Pons (tissue), 1 donor: ENCODE measurements around the gene UPF2.
"Not testable (repeated sequence)": the region's sequence is repeated elsewhere in the genome, so short reads cannot be mapped to it uniquely, and the experiment has no call there.

ENCODE experiments used
- DNase-seq: peaks from one replicate; pipeline ENCODE4 v3.0.0-alpha.2; 2016; ENCODE audit warnings: low spot score

The UPF2 gene

DNA sequence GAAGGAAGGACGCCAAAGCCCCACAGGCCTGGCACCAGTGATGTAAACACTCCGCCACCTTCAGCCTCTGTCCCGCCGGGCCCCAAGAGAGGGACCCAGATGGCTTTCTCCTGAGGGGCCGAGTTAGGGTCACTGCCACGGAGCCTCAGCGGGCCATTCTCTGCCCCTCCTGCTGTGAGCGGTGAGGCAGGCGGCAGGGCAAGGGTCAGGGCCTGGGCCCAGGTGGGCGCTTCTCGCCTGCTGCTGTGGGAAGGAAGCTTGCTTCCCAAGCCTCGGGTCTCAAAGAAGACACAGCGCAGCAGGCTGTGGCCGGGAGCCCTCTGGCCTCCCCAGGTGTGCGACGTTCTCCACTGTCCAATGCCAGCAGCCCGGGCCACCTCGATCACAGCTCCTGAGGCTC is 134.7 kb downstream of the UPF2 start:
- DNase-seq, result no peak

DNA sequence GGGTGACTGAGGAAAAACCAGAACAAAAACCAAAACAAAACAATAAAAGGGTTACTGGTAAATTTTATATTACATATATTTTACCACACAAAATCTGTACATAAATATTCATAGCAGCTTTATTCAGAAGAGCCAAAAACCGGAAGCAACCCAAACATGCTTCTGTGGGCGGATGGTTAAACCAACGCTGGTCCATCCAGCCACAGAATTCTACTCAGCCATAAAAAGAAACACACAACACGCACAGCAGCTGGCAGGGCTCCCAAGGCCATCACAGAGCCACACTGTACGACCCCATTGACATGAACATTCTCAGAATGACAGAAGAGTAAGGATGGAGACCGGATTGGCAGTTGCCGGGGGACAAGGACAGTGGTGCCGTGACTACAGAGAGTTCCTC is 135.9 kb downstream of the UPF2 start:
- DNase-seq, result no peak

DNA sequence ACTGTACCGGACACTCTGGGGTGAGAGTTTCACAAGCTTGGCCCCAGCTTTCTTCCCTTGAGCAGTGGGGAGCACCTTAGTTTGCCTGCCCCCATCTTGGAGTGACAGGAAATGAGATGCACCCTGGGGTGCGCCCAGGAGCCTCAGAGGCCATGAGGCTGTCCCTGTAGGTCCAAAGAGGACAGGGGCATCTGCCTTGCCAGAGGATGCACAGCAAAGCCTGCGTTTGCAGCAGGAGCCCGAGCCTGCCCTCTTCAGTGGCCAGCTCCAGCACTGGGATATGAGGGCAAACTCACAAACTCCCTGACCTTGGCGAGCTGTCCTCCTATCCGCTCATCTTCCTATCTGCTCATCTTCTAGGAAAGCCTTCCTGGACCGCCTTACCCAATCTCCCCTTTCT is 140.0 kb downstream of the UPF2 start:
- no peak for DNase-seq

GRCh38 chr10:11901833-11902475 is 140.7 kb downstream of the UPF2 start:
- DNase-seq, result no peak

- DNase-seq, result no peak
These were observed 141.2 kb downstream of the UPF2 start for GRCh38 chr10:11901454-11901832.

DNA sequence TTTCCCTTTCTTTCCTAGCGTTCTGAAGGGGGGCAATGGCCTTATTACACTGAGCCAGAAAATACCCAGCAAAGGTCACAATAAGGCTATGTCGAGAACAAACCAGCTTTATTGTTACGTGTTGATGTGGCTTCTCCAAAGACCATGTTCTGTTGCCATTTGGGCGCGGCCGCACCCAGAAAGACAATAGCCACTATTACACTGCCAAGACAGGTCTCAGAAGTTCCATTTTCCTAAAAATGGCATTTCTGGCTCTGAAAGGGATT is 141.6 kb downstream of the UPF2 start:
- no peak for DNase-seq

- DNase-seq, result no peak
These were observed 143.3 kb downstream of the UPF2 start for GRCh38 chr10:11899067-11899876.

GRCh38 chr10:11898372-11899066 is 144.1 kb downstream of the UPF2 start:
- no peak for DNase-seq

- no peak for DNase-seq
These were observed 144.6 kb downstream of the UPF2 start for GRCh38 chr10:11898033-11898371.

DNA sequence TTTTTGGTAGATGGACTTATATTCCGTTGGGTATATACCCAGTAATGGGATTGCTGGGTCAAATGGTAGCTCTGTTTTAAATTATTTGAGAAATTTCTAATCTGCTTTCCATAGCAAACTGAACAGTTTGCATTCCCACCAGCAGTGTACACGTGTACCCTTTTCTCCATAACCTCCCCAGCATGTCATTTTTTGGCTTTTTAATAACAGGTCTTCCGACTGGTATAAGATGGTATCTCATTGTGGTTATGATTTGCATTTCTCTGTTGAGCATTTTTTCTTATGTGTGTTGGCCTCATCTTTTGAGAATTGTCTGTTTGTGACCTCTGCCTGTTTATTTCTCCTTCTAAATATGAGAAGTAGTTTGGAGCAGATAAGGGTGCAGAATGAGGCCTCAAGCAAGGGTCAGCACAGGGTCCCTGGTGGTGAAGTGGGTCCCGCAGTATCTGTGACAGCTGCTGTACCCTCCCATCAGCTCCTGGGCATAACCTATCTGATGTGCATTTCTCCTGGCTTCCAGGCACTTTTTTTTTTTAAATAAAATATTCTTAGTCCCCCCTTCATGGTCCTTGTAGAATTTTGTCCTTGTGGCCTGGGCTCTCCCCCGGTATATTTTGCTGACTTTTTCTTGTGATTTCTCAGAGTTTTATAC is 145.9 kb downstream of the UPF2 start:
- no peak for DNase-seq

DNA sequence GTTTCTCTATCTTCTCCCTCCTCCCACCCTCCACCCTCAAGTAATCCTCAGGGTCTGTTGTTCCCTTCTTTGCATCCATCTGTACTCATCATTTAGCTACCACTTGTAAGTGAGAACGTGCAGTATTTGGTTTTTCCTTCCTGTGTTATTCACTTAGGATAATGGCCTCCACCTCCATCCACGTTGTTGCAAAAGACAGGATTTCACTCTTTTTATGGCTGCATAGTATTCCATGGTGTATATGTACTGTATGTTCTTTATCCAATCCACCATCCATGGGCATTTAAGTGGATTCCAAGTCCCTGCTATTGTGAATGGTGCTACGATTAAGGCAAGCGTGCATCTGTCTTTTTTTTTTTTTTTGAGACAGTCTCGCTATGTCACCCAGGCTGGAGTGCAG is 147.0 kb downstream of the UPF2 start:
- no peak for DNase-seq

DNA sequence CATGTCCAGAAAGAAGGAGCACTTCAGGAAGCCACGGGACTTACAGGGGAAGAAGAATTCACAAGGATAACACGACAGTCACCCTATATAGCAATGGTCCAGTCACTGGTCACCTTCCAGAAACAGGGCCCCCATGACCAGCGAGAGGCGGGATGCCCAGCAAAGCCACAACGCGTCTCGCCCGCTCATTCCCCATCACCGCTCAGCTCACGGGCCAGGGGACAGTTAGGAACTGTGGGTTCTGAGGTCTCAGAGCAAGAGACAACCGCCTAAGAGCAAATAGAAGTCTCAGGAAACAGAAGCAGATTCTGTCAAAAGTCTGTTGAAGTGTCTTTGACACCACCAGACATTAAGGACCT is 147.5 kb downstream of the UPF2 start:
- no peak for DNase-seq

DNA sequence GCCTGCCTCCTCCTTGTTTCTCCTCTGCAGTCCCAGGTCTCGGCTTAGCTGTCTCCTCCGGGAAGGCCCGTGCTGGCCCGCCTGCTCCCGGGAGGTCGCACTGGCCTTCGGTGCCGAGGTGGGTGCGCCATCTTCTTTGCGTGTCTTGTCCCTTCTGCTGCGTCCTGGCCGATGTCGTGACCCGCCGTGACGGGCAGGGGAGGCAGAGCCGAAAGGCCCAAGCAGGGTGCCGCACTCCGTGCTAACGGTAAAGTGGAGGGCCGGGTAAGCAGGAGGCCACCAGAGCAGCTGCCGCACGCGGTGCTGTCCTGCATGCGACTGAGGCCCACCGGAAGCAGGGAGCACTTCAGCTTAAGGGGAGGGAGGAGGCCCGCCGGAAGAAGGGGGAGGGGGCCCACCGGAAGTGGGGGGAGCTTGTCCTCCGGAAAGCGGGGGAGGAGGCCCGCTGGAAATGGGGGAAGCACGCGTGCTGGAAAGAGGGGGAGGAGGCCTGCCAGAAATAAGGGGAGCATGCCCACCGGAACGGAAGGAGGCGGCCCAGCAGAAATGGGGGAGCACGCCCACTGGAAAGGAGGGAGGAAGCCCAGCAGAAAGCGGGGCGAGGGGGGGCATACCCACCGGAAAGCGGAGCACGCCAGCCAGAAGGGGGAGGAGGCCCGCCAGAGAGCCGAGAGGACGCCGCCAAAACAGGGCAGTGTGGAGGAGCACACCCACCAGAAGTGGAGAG is 148.1 kb downstream of the UPF2 start:
- DNase-seq, result no peak

DNA sequence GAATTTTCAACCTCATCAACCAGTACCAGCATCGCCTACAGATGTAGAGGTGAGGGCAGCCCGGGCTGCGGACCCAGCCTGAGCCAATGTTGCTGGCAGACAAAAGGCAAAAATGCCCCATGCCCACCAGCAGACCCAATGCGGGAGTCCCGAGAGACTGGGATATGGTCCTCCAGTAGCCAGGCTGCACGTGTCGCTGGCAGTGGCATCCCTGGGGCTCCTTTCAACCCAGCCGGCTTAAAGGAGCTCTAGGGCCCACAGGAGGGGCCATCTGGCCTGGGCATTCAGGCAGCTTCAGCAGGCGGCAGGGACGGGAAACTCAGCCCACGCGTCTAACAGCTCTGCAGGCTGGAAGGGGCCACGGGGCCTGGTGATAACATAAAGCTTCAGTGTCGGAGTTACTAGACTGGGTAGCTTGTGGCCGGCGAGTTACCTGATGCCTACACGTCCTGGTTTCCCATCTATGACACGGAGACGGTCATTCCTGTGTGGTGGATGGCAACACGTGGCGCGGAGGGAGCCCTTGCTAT is 148.8 kb downstream of the UPF2 start:
- DNase-seq, result no peak

DNA sequence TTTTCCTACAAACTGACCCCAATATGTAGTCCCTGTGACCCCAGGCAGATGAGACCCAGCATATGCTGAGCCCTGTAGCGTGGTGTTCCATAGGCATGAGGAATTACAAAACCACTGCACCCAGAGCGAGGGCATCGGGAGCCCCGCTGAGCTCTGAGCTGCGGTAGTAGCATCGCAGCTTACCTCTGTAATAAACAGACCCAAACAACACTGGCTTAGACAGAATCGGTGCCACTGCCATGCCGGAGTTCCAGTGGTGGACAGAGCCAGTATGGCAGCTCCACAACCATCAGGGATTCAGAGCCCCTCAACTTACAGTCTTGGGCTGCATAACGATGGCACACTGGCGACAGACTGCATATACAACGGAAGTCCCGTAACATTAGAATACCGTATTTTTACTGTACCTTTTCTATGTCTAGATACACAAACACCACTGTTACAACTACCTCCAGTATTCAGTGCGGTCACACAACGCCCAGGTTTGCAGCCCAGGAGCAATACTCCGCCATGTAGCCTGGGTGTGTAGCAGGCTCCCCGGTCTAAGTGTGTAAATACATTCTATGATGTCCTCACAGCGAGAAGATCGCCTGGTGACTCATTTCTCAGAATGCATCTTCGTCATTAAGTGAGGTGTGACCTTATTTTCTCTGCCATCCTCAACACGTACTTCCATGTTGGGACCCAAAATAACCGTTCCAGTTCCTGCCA is 150.7 kb downstream of the UPF2 start:
- no peak for DNase-seq

- DNase-seq, result not testable (repeated sequence)
These were observed 153.3 kb downstream of the UPF2 start for GRCh38 chr10:11889263-11889662.

DNA sequence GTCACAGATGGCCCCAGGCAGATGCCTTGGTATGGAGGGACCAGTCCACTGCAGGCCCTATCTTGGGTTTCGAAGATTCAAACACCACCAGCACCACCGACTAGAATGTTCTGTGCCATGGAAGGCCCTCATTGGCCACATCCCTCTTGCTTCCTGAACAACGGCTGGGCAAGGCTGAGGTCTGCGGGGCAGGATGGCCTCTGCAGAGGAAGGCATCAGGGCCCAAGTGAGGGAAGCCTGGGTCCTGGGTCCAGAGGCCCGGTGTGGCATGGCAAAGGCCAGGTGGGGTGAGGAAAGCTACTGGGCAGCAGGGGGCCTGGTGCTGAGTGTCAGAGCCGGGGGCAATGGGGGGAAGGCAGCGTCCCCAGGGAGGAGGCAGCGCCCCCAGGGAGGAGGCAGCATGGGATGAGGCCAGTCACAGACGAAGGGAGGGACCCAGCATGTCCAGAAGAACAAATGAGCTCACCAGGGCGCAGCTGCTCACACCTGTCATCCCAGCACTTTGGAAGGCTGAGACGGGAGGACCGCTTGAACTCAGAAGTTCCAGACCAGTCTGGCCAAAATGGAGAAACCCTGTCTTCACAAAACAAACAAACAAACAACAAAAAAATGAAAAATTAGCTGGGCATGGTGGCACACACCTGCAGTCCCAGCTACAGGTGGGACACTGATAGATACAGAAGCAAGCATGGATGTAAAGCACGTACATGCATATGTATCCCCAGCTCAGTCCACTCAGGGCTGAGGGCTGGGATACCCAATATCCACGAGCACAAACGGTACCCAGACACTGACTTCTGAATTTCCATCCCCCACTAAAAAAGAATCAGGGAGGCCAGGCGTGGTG is 155.0 kb downstream of the UPF2 start:
- DNase-seq, result no peak

GRCh38 chr10:11886851-11887250 is 155.8 kb downstream of the UPF2 start:
- DNase-seq, result no peak

DNA sequence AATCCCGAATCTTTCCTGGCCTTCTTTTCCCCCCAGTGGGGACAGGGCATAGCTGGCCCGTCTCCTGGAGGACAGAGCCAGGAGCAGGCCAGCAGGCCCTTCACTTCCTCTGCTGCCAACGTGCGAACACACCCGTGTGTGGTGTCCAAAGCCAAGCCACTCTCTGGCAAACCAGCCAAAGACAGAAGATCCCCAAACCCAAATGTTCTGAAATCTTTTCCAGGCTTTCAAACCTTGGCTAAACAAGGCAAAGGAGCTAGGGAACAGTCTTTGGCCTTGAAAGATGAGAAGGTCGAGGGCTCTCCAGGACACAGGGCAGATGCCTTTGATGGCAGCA is 156.5 kb downstream of the UPF2 start:
- no peak for DNase-seq

GRCh38 chr10:11885437-11886137 is 157.0 kb downstream of the UPF2 start:
- no peak for DNase-seq
